Sigmoid colon (tissue), 7 donors: Measurements from ENCODE around the gene ETV1. TPM values are rescaled to one million over a fixed set of nuclear protein-coding genes. Genes with fewer than 3 reads are reported as not detected.

Experiments used
- DNase-seq: peaks from one replicate; pipeline ENCODE4 v3.0.0-alpha.2; 2019
- H3K27ac ChIP-seq, 4 donors: fragments of 200-600 bp; sonication (generic); one replicate each; pipeline ENCODE4 v1.5.1; 2016 to 2019; ENCODE audit warnings: mild to moderate bottlenecking in 1 of 4
- H3K27me3 ChIP-seq, 3 donors: fragments of 200-600 bp; sonication (generic); one replicate each; pipeline ENCODE4 v1.5.1; 2019; ENCODE audit warnings: mild to moderate bottlenecking in 1 of 3
- H3K36me3 ChIP-seq, 4 donors: fragments of 200-600 bp; sonication (generic); one replicate each; pipeline ENCODE4 v1.5.1; 2016 to 2019
- H3K4me1 ChIP-seq, 4 donors: fragments of 200-600 bp; sonication (generic); one replicate each; pipeline ENCODE4 v1.5.1; 2017 to 2019
- H3K4me3 ChIP-seq, 4 donors: fragments of 200-600 bp; sonication (generic); one replicate each; pipeline ENCODE4 v1.5.1; 2017 to 2019; ENCODE audit warnings: mild to moderate bottlenecking in 2 of 4, moderate library complexity in 1 of 4
- H3K9me3 ChIP-seq, 4 donors: fragments of 200-600 bp in 3 of 4; sonication (generic) in 3 of 4; one replicate each; pipeline versions ENCODE4 v1.5.1 to v1.6.1; 2013 to 2019
- EP300 ChIP-seq, 4 donors: sonication (generic); formaldehyde crosslinking; IDR thresholded peaks; one replicate each; pipeline ENCODE4 v1.6.1; 2017; ENCODE audit warnings: antibody characterized with exemption in 4 of 4
- POLR2A ChIP-seq, 2 donors: fragments of 450-650 bp; IDR thresholded peaks; one replicate each; pipeline ENCODE4 v1.6.1; 2016; ENCODE audit warnings: antibody characterized with exemption in 2 of 2, mild to moderate bottlenecking in 2 of 2, moderate library complexity in 2 of 2
- POLR2AphosphoS5 ChIP-seq, 4 donors: sonication (generic); formaldehyde crosslinking; IDR thresholded peaks; one replicate each; pipeline ENCODE4 v1.6.1; 2017; ENCODE audit warnings: antibody characterized with exemption in 4 of 4
- WGBS, 2 donors: extraction: QIAGEN DNeasy Blood & Tissue Kit; methylation state at CpG; one replicate each; pipeline ENCODE4 v1.1.7; 2013; 5-methylcytosine and 5-hydroxymethylcytosine counted together
- intact Hi-C: fragments of 100-400 bp; cut with DNase I; formaldehyde crosslinking; loops from one replicate; pipeline ENCODE4 v1.15.1; 2023
- polyA plus RNA-seq, 3 donors: library from polyadenylated mRNA; stranded (reverse); fragments of 200-250 nt; gene quantifications; one replicate each; pipeline ENCODE4 v1.2.3, GENCODE V29; 2013
- total RNA-seq, 4 donors: library from RNA; depleted of rRNA; stranded (reverse); fragments of >200 nt; gene quantifications; one replicate each; pipeline ENCODE4 v1.1.0, GENCODE V29; 2016
- TF ChIP-seq, protein P1 (sequence below), 4 experiments: fragments of 450-650 bp in 3 of 4; fragments of 200-600 bp in 1 of 4; IDR thresholded peaks; one replicate each; pipeline ENCODE4 v1.5.1; 2016 to 2019; ENCODE audit warnings: antibody characterized with exemption in 4 of 4, mild to moderate bottlenecking in 3 of 4, moderate library complexity in 2 of 4
- donor health status: healthy with polysubstance abuse.
- donor health status: Bipolar disorder and iron deficiency.
- donor health status: healthy.

The ETV1 gene
- total and polyA plus RNA-seq, 7 donors = 0.60 to 13.6 (median 6.5) TPM

- intact Hi-C loops = no loop called here
- 92 to 93% methylated on average over 2 of the region's 2 CpGs for WGBS, 2 donors
- no peaks in the 10 kb centered on the region for H3K36me3 ChIP-seq
- H3K4me1 ChIP-seq = no peaks in the 10 kb centered on the region
- TF ChIP-seq POLR2A (IDR thresholded peaks at IDR 0.05) = no peak
- TF ChIP-seq EP300 (IDR thresholded peaks at IDR 0.05) = no peak
- no peak for TF ChIP-seq POLR2AphosphoS5 (IDR thresholded peaks at IDR 0.05)
- TF ChIP-seq, protein P1, sequence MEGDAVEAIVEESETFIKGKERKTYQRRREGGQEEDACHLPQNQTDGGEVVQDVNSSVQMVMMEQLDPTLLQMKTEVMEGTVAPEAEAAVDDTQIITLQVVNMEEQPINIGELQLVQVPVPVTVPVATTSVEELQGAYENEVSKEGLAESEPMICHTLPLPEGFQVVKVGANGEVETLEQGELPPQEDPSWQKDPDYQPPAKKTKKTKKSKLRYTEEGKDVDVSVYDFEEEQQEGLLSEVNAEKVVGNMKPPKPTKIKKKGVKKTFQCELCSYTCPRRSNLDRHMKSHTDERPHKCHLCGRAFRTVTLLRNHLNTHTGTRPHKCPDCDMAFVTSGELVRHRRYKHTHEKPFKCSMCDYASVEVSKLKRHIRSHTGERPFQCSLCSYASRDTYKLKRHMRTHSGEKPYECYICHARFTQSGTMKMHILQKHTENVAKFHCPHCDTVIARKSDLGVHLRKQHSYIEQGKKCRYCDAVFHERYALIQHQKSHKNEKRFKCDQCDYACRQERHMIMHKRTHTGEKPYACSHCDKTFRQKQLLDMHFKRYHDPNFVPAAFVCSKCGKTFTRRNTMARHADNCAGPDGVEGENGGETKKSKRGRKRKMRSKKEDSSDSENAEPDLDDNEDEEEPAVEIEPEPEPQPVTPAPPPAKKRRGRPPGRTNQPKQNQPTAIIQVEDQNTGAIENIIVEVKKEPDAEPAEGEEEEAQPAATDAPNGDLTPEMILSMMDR (IDR thresholded peaks at IDR 0.05) = no peak
- DNase-seq = no peak
- H3K27me3 ChIP-seq = no peaks in the 10 kb centered on the region
- no peak overlapping the region for H3K4me3 ChIP-seq
- H3K9me3 ChIP-seq = no peaks in the 10 kb centered on the region
- H3K27ac ChIP-seq = no peak overlapping the region
These were observed 25.5 kb downstream of the ETV1 start for GRCh38 chr7:13963925-13964324.

DNA sequence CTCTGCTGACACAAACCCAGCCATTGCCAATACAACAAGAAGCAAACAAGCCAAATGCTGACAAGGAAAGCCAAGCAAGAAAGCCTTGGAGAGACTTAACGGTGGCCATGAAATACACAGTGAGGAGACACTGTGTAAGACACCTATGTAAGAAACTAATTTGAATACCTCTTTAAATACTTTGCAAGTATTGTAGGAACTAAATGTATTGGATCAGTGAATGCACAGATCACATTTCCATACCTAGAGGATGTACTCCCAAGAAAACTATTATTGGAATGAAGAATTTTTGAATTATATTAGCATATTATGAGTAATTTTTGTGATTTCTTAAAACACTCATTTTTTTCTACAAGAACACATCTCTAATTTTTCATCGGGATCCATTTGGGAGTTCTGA is 34.0 kb downstream of the ETV1 start:
- Histone ChIP-seq H3K27me3 (no peaks in the 10 kb centered on the region), H3K27ac (no peak overlapping the region), H3K4me3 (no peak overlapping the region), H3K4me1 (no peaks in the 10 kb centered on the region), H3K36me3 (no peaks in the 10 kb centered on the region), H3K9me3 (no peaks in the 10 kb centered on the region)
- no peak for DNase-seq
- intact Hi-C loops = no loop called here
- 90 to 91% methylated on average over 2 of the region's 2 CpGs for WGBS, 2 donors
- no peak for TF ChIP-seq EP300 (IDR thresholded peaks at IDR 0.05)
- TF ChIP-seq, protein P1 (IDR thresholded peaks at IDR 0.05) = no peak
- TF ChIP-seq POLR2AphosphoS5 (IDR thresholded peaks at IDR 0.05) = no peak
- TF ChIP-seq POLR2A (IDR thresholded peaks at IDR 0.05) = no peak

DNA sequence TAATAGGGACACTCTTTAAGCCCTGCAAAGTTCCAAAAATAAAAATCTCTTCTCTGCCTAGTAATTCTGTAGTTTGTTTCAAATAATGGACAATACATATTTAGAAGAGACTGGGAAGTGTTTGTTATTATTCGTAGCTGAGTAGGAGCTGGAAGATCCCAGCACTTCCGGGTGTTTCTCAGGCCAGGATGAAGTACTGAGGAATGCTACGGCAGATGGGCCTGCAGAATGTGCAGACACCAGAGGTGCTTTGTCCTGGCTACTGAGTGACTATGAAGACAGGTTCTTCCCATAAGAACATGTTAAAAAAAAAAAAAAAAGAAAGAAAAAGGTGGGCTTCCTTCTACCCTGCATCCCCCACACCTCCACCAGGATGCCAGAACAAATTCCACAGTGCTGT is 36.1 kb downstream of the ETV1 start:
- Histone ChIP-seq H3K4me1 (no peaks in the 10 kb centered on the region), H3K4me3 (no peak overlapping the region), H3K27ac (no peak overlapping the region), H3K27me3 (no peaks in the 10 kb centered on the region), H3K9me3 (no peaks in the 10 kb centered on the region), H3K36me3 (no peaks in the 10 kb centered on the region)
- no peak for DNase-seq
- WGBS, 2 donors = 81 to 88% methylated on average over 3 of the region's 3 CpGs
- no peak for TF ChIP-seq POLR2A (IDR thresholded peaks at IDR 0.05)
- TF ChIP-seq EP300 (IDR thresholded peaks at IDR 0.05) = no peak
- TF ChIP-seq, protein P1 (IDR thresholded peaks at IDR 0.05) = no peak
- no peak for TF ChIP-seq POLR2AphosphoS5 (IDR thresholded peaks at IDR 0.05)
- intact Hi-C loops = no loop called here

DNA sequence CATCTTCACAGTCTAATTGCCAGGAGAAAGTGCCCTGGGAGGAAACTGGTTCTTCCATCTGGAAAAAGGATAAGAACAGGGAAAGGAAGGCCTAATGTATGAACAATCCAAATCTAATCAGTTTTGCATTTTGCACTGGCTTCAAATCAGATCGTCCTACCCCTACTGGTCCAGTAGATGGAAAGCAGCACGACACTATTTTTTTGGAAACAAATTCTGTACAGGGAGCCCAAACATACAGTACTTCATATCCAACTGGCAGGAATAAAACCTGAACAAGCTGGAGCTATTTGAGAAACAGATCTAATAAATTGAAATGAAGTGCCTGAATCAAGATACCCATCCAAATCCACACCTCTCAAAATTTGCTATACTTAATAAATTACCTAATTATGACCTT is 36.5 kb downstream of the ETV1 start:
- Histone ChIP-seq H3K36me3 (no peaks in the 10 kb centered on the region), H3K4me1 (no peaks in the 10 kb centered on the region), H3K27me3 (no peaks in the 10 kb centered on the region), H3K9me3 (no peaks in the 10 kb centered on the region), H3K27ac (no peak overlapping the region), H3K4me3 (no peak overlapping the region)
- intact Hi-C loops = no loop called here
- no peak for TF ChIP-seq EP300 (IDR thresholded peaks at IDR 0.05)
- TF ChIP-seq, protein P1 (IDR thresholded peaks at IDR 0.05) = no peak
- TF ChIP-seq POLR2A (IDR thresholded peaks at IDR 0.05) = no peak
- no peak for TF ChIP-seq POLR2AphosphoS5 (IDR thresholded peaks at IDR 0.05)
- DNase-seq = no peak
- WGBS, 2 donors = 87 to 91% methylated on average over 2 of the region's 2 CpGs

GRCh38 chr7:13949939-13950338 is 39.5 kb downstream of the ETV1 start:
- H3K4me1 ChIP-seq = no peaks in the 10 kb centered on the region
- TF ChIP-seq, protein P1 (IDR thresholded peaks at IDR 0.05) = no peak
- TF ChIP-seq POLR2A (IDR thresholded peaks at IDR 0.05) (no peak), EP300 (IDR thresholded peaks at IDR 0.05) (no peak), POLR2AphosphoS5 (IDR thresholded peaks at IDR 0.05) (no peak)
- H3K4me3 ChIP-seq = no peak overlapping the region
- intact Hi-C loops = no loop called here
- H3K36me3 ChIP-seq = no peaks in the 10 kb centered on the region
- no peaks in the 10 kb centered on the region for H3K27me3 ChIP-seq
- WGBS, 2 donors = 21 to 59% methylated on average over 4 of the region's 4 CpGs
- no peaks in the 10 kb centered on the region for H3K9me3 ChIP-seq
- no peak overlapping the region for H3K27ac ChIP-seq
- DNase-seq = no peak
